SK-N-SH (cell line): Measurements from ENCODE around the gene ZNF628. TPM values are rescaled to one million over a fixed set of nuclear protein-coding genes. Genes with fewer than 3 reads are reported as not detected.

Experiments used
- CTCF ChIA-PET: fragments of 300-600, 350-600 bp; formaldehyde crosslinking; extraction: SDS; loops from one replicate; lab custom pipeline; 2021; lab: Yijun Ruan, JAX
- POLR2A ChIA-PET: fragments of 350-600 bp; sonication (Branson Sonifier 250); formaldehyde crosslinking; extraction: SDS; loops from one replicate; lab custom pipeline; 2020; ENCODE audit warnings: antibody characterized with exemption, inconsistent platforms; lab: Yijun Ruan, JAX
- DNase-seq: peaks from one replicate; pipeline ENCODE4 v3.0.0; 2012
- H2AFZ ChIP-seq: fragments of 200-600 bp; sonication (generic); 2 replicates; pipeline ENCODE4 v1.8.1; 2016; ENCODE audit warnings: antibody characterized with exemption, mild to moderate bottlenecking, low read depth
- H3F3A ChIP-seq: fragments of 200-600 bp; sonication (generic); replicated peaks from 2 replicates; pipeline ENCODE3; 2016; ENCODE audit warnings: antibody characterized with exemption, mild to moderate bottlenecking; ENCODE audit not compliant: insufficient read depth
- H3K27ac ChIP-seq, 2 experiments: fragments of 200-500 bp in 1 of 2; fragments of 200-600 bp in 1 of 2; sonication (Bioruptor generic) in 1 of 2; sonication (generic), shearing (Covaris generic) in 1 of 2; 2 replicates each; pipeline versions ENCODE4 v1.5.1 to v1.6.1; 2014 to 2016; ENCODE audit warnings: low read depth in 2 of 2, inconsistent platforms in 1 of 2, low read length in 1 of 2, mild to moderate bottlenecking in 1 of 2, mixed read lengths in 1 of 2
- H3K27me3 ChIP-seq: fragments of 200-600 bp; sonication (generic), shearing (Covaris generic); 2 replicates; pipeline ENCODE4 v1.6.1; 2016; ENCODE audit warnings: mixed run types; ENCODE audit not compliant: insufficient read depth
- H3K36me3 ChIP-seq, 2 experiments: fragments of 200-500 bp in 1 of 2; fragments of 200-600 bp in 1 of 2; sonication (Bioruptor generic) in 1 of 2; sonication (generic) in 1 of 2; replicated peaks in 1 of 2; 2 replicates each; pipeline versions ENCODE3 to v1.5.1; 2014 to 2016; ENCODE audit warnings: low read length in 1 of 2, mild to moderate bottlenecking in 1 of 2; ENCODE audit not compliant: insufficient read depth in 2 of 2, control insufficient read depth in 1 of 2
- H3K4me1 ChIP-seq, 2 experiments: fragments of 200-500 bp in 1 of 2; fragments of 200-600 bp in 1 of 2; sonication (Bioruptor generic) in 1 of 2; sonication (generic), shearing (Covaris generic) in 1 of 2; 2 replicates each; pipeline versions ENCODE4 v1.5.1 to v1.6.1; 2014 to 2016; ENCODE audit warnings: low read depth in 1 of 2, low read length in 1 of 2, mixed run types in 1 of 2; ENCODE audit not compliant: insufficient read depth in 2 of 2, control insufficient read depth in 1 of 2
- H3K4me2 ChIP-seq: fragments of 200-600 bp; sonication (generic), shearing (Covaris generic); 2 replicates; pipeline ENCODE4 v1.6.1; 2017; ENCODE audit warnings: mixed run types
- H3K4me3 ChIP-seq, 2 experiments: fragments of 200-500 bp in 1 of 2; fragments of 200-600 bp in 1 of 2; sonication (Bioruptor generic) in 1 of 2; sonication (generic), shearing (Covaris generic) in 1 of 2; 2 replicates each; pipeline versions ENCODE4 v1.5.1 to v1.8.1; 2014 to 2016; ENCODE audit warnings: low read depth in 2 of 2, inconsistent platforms in 1 of 2, low read length in 1 of 2, mild to moderate bottlenecking in 1 of 2, mixed read lengths in 1 of 2, moderate library complexity in 1 of 2
- H3K79me2 ChIP-seq: fragments of 200-600 bp; sonication (generic); 2 replicates; pipeline ENCODE4 v1.8.1; 2017; ENCODE audit warnings: mild to moderate bottlenecking; ENCODE audit not compliant: insufficient read depth
- H3K9ac ChIP-seq: fragments of 200-600 bp; sonication (generic); 2 replicates; pipeline ENCODE4 v1.6.1; 2017; ENCODE audit warnings: mixed run types
- H3K9me2 ChIP-seq: fragments of 200-600 bp; sonication (generic); 2 replicates; pipeline ENCODE4 v1.6.1; 2017; ENCODE audit warnings: mixed run types
- H3K9me3 ChIP-seq: fragments of 200-600 bp; sonication (generic); 2 replicates; pipeline ENCODE4 v1.6.1; 2017; ENCODE audit warnings: mixed run types, mild to moderate bottlenecking, moderate library complexity
- H4K20me1 ChIP-seq: fragments of 200-600 bp; sonication (generic); 2 replicates; pipeline ENCODE4 v1.6.1; 2017; ENCODE audit warnings: mild to moderate bottlenecking, mixed run types; ENCODE audit not compliant: insufficient read depth
- CTCF ChIP-seq: fragments of 200-600 bp; sonication (generic); IDR thresholded peaks from 2 replicates; pipeline ENCODE4 v1.6.1; 2017; ENCODE audit warnings: antibody characterized with exemption, mild to moderate bottlenecking, moderate library complexity
- ELF1 ChIP-seq: IDR thresholded peaks from 2 replicates; pipeline ENCODE4 v1.4.0; 2012
- EP300 ChIP-seq, 2 experiments: IDR thresholded peaks; 2 replicates each; pipeline versions ENCODE4 v1.4.0 to v1.6.1; 2012; ENCODE audit warnings: borderline replicate concordance in 1 of 2, low read depth in 1 of 2, low read length in 1 of 2
- EZH2phosphoT487 ChIP-seq: fragments of 200-600 bp; sonication (generic); IDR thresholded peaks from 2 replicates; pipeline ENCODE4 v1.6.1; 2017; ENCODE audit warnings: low read depth, mixed run types, mild to moderate bottlenecking, antibody characterized with exemption, moderate library complexity, borderline replicate concordance
- FOSL2 ChIP-seq: IDR thresholded peaks from 2 replicates; pipeline ENCODE4 v1.4.0; 2012; ENCODE audit warnings: low read depth, mild to moderate bottlenecking, moderate library complexity, borderline replicate concordance
- FOXJ3 ChIP-seq: sonication (generic); formaldehyde crosslinking; IDR thresholded peaks from 2 replicates; pipeline ENCODE4 v1.5.1; 2020; ENCODE audit warnings: mild to moderate bottlenecking, missing genetic modification reagents
- FOXM1 ChIP-seq: IDR thresholded peaks from 2 replicates; pipeline ENCODE4 v1.4.0; 2012; ENCODE audit warnings: low read depth, mild to moderate bottlenecking
- GABPA ChIP-seq: IDR thresholded peaks from 2 replicates; pipeline ENCODE4 v1.4.0; 2012; ENCODE audit warnings: low read depth, mild to moderate bottlenecking
- IRF3 ChIP-seq: fragments of 150-350 bp; IDR thresholded peaks from 2 replicates; pipeline ENCODE4 v1.6.1; 2016; ENCODE audit warnings: mild to moderate bottlenecking, low read depth, low read length
- MEF2A ChIP-seq: IDR thresholded peaks from 2 replicates; pipeline ENCODE4 v1.4.0; 2012; ENCODE audit warnings: low read depth, borderline replicate concordance
- MXI1 ChIP-seq: IDR thresholded peaks from 2 replicates; pipeline ENCODE4 v1.6.1; 2012; ENCODE audit warnings: mild to moderate bottlenecking, low read depth, low read length, improper control_type of control experiment
- NFIC ChIP-seq: IDR thresholded peaks from 2 replicates; pipeline ENCODE4 v1.4.0; 2012; ENCODE audit warnings: borderline replicate concordance
- PBX3 ChIP-seq: IDR thresholded peaks from 2 replicates; pipeline ENCODE4; 2012
- RCOR1 ChIP-seq: fragments of 150-350 bp; IDR thresholded peaks from 2 replicates; pipeline ENCODE4 v1.6.1; 2017; ENCODE audit warnings: antibody characterized with exemption, low read length
- REST ChIP-seq: IDR thresholded peaks from 2 replicates; pipeline ENCODE4 v1.6.1; 2012; ENCODE audit warnings: mild to moderate bottlenecking, low read depth, low read length, moderate library complexity
- SIN3A ChIP-seq: IDR thresholded peaks from 2 replicates; pipeline ENCODE4 v1.6.1; 2012; ENCODE audit warnings: low read depth, mild to moderate bottlenecking, low read length, moderate library complexity, borderline replicate concordance
- SMC3 ChIP-seq: IDR thresholded peaks from 2 replicates; pipeline ENCODE4 v1.6.1; 2012; ENCODE audit warnings: low read depth, low read length, improper control_type of control experiment
- TAF1 ChIP-seq: IDR thresholded peaks from 2 replicates; pipeline ENCODE4 v1.6.1; 2012; ENCODE audit warnings: low read depth, mild to moderate bottlenecking, low read length, moderate library complexity, borderline replicate concordance
- TCF12 ChIP-seq: IDR thresholded peaks from 2 replicates; pipeline ENCODE4 v1.4.0; 2012
- TEAD4 ChIP-seq: IDR thresholded peaks from 2 replicates; pipeline ENCODE4 v1.4.0; 2012; ENCODE audit warnings: mild to moderate bottlenecking, borderline replicate concordance; ENCODE audit not compliant: insufficient read depth
- USF2 ChIP-seq: fragments of 150-350 bp; IDR thresholded peaks from 2 replicates; pipeline ENCODE4 v1.6.1; 2017; ENCODE audit warnings: antibody characterized with exemption, low read length, low read depth, borderline replicate concordance
- YY1 ChIP-seq: IDR thresholded peaks from 2 replicates; pipeline ENCODE4 v1.4.0; 2012; ENCODE audit warnings: low read depth, mild to moderate bottlenecking
- whole genome bisulfite sequencing: methylation state at CpG from one replicate; pipeline ENCODE4 v1.1.6; 2017; ENCODE audit warnings: low lambda C conversion rate; 5-methylcytosine and 5-hydroxymethylcytosine counted together
- polyA plus RNA-seq, 3 experiments: library from polyadenylated mRNA; depleted of rRNA; stranded (reverse); fragments of >200 nt; gene quantifications; 2 replicates each; pipeline ENCODE4 v1.2.3, GENCODE V29; 2012
- TF ChIP-seq, protein P1 (sequence below): IDR thresholded peaks from 2 replicates; pipeline ENCODE4 v1.4.0; 2012; ENCODE audit warnings: low read depth

ZNF628 gene
- 0.73 and 1.6 TPM in 2 replicates for polyA plus RNA-seq (2012; rRNA removed)
- polyA plus RNA-seq (2012; cell fraction: cytosol; rRNA removed): 0.58 and 1.1 TPM in 2 replicates
- polyA plus RNA-seq (2012; cell fraction: nucleus; rRNA removed): 3.7 and 4.2 TPM in 2 replicates

GRCh38 chr19:55476100-55476775, at the start of gene ZNF628:
TSS of gene ZNF628 (plus strand) at chr19:55476617. CDS start at chr19:55479911, 3,294 bp downstream.
- Histone ChIP-seq H3K9me3 (no peaks in the 10 kb centered on the region), H3K4me2 (peak within 1 kb of the TSS; percentile 91), H4K20me1 (no peaks in the 10 kb centered on the region), H3K79me2 (peaks cover 31% of the 10 kb centered on the region), H3K27me3 (no peaks in the 10 kb centered on the region), H3K9me2 (no peaks in the 10 kb centered on the region), H3K36me3 (peaks cover 0 to under 1% of the 10 kb centered on the region in 2 experiments), H3K4me1 (peaks cover 11 to 16% of the 10 kb centered on the region in 2 experiments; a peak in 2 of 4 replicates), H3F3A (peaks cover 11% of the 10 kb centered on the region), H3K27ac (peak within 1 kb of the TSS; percentile 64 to 91), H2AFZ (peak within 1 kb of the TSS; percentile 89), H3K4me3 (peak within 1 kb of the TSS; percentile 56 to 79), H3K9ac (peak within 1 kb of the TSS; percentile 59)
- CTCF ChIA-PET: interaction anchor here (0.6 to 7.8 kb wide), 13 partner anchors 9 to 335 kb away, joined by 3 to 46 read pairs (median 4); partner anchors contain the start of genes NAT14 and ZNF524
- POLR2A ChIA-PET: interaction anchor here (0.6 to 2.0 kb wide), 13 partner anchors 9 to 248 kb away, joined by 3 to 15 read pairs (median 4); partner anchors contain the start of genes FIZ1, ISOC2, NAT14 and TMEM238
- WGBS: 9% methylated on average over 10 of the region's 61 CpGs
- DNase-seq: peak; percentile 96
- 0 out of 2 replicates have a peak, but pooled peaks have one; percentile 7 for TF ChIP-seq RCOR1
- TF ChIP-seq USF2: no peak
- TF ChIP-seq TAF1: no peak; the same call in 1 of the 2 replicates
- TF ChIP-seq FOXM1: no peak
- TF ChIP-seq TCF12: no peak
- peak; percentile 88 for TF ChIP-seq MXI1
- TF ChIP-seq SIN3A: no peak
- TF ChIP-seq, protein P1, sequence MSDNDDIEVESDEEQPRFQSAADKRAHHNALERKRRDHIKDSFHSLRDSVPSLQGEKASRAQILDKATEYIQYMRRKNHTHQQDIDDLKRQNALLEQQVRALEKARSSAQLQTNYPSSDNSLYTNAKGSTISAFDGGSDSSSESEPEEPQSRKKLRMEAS: peak; percentile 99
- TF ChIP-seq PBX3: peak; percentile 48
- TF ChIP-seq SMC3: no peak
- no peak for TF ChIP-seq REST
- no peak for TF ChIP-seq YY1
- no peak for TF ChIP-seq FOSL2
- no peak for TF ChIP-seq CTCF
- no peak for TF ChIP-seq FOXJ3 (CRISPR knock-in tag)
- TF ChIP-seq EZH2phosphoT487: no peak
- TF ChIP-seq IRF3: peak; percentile 28; the same call in 1 of the 2 replicates
- TF ChIP-seq TEAD4: no peak
- TF ChIP-seq ELF1: peak; percentile 53
- no peak; a peak in 1 of 4 replicates for TF ChIP-seq EP300 (IDR thresholded peaks at IDR 0.05; ENCODE audit: borderline replicate concordance in 1 of 2, low read depth in 1 of 2, low read length in 1 of 2)
- no peak for TF ChIP-seq MEF2A
- peak; percentile 43; the same call in 1 of the 2 replicates for TF ChIP-seq GABPA
- TF ChIP-seq NFIC: no peak
